ELR (cell line): Measurements from ENCODE around the gene TRAF3IP1.
"Not testable (repeated sequence)": the region's sequence is repeated elsewhere in the genome, so short reads cannot be mapped to it uniquely, and the experiment has no call there.

ENCODE experiments used
- DNase-seq: peaks from one replicate; pipeline ENCODE4 v3.0.0-alpha.2; 2015; ENCODE audit warnings: low read depth

Gene TRAF3IP1, protein sequence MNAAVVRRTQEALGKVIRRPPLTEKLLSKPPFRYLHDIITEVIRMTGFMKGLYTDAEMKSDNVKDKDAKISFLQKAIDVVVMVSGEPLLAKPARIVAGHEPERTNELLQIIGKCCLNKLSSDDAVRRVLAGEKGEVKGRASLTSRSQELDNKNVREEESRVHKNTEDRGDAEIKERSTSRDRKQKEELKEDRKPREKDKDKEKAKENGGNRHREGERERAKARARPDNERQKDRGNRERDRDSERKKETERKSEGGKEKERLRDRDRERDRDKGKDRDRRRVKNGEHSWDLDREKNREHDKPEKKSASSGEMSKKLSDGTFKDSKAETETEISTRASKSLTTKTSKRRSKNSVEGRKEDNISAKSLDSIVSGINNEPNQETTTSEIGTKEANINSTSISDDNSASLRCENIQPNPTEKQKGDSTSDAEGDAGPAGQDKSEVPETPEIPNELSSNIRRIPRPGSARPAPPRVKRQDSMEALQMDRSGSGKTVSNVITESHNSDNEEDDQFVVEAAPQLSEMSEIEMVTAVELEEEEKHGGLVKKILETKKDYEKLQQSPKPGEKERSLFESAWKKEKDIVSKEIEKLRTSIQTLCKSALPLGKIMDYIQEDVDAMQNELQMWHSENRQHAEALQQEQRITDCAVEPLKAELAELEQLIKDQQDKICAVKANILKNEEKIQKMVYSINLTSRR

DNA sequence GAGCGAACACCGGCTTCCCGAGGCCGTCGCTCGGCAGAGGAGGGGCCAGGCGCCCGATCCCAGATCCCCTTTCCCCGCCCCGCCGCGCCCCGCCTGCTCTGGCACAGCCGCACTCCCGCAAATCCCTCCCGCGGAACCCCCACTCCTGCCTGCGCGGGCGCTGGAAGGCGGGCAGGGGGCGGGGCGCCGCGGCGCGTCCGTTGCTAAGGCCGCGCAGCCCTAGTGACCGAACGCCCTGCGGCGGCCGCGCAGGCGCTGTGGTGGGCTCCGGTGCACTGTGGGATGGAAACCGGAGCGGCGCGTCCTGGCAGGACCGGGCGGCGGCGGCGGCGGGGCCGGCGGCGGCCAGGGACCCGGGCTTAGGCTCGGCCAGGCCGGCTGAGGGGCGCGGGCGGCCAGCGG, at the start of gene TRAF3IP1:
TSS of gene TRAF3IP1 (plus strand) at position 273 of the 402 bp plus-strand sequence. CDS start 145 bp downstream, outside the sequence.
- DNase-seq, result peak; percentile 91

DNA sequence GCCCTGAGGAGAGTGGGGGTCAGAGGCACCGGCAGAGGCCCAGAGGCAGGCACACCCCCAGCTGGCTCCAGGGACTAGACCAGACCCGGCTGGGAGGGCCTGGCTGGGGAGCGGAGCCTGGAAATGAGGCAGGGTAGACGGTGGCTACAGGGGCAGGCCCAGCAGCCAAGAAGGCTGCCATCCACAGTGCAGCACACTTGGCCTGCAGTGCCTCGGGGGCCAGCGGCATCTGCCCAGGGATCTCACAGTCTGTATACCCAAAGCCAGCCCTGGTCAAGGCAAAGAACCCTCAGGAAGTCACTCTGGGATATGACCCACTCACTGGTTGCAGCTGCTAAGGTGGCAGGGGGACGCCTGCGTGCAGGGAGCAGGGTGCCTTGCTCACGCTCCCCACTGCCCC, 49.7 kb upstream of the TRAF3IP1 start:
- DNase-seq, result no peak

- no peak for DNase-seq
These were observed 49.2 kb upstream of the TRAF3IP1 start for GRCh38 chr2:238271061-238271554.

DNA sequence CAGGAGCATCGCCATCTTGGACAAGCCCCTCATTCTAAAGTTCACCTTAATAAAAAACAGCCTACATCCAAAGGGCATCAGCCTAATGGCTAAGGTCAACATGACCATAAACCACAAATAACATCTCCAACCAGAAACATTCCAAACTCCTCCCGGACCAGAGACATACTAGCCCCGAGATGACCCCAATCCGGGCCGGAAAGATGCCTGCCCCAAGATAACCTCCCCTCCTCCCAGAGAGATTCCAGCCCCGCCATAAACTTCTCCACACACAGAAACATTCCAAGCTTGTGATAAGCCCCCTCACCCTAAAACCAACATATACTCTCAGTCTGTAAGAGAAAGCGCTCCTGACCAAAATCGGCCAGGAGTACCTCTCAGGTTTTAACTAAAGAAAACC, 48.6 kb upstream of the TRAF3IP1 start:
- not testable (repeated sequence) for DNase-seq

GRCh38 chr2:238272156-238272555, 48.2 kb upstream of the TRAF3IP1 start:
- no peak for DNase-seq

DNA sequence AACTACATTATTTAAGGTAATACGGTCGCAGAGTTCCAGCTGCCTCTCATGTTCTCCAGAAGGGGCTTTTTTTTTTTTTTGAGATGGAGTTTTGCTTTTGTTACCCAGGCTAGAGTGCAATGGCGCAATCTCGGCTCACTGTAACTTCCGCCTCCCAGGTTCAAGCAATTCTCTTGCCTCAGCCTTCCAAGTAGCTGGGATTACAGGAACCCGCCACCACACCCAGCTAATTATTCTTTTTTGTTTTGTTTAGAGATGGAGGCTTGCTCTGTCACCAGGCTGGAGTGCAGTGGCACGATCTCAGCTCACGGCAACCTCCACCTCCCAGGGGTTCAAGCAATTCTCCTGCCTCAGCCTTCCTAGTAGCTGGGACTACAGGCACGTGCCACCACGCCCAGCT, 46.9 kb upstream of the TRAF3IP1 start:
- DNase-seq, result not testable (repeated sequence)

DNA sequence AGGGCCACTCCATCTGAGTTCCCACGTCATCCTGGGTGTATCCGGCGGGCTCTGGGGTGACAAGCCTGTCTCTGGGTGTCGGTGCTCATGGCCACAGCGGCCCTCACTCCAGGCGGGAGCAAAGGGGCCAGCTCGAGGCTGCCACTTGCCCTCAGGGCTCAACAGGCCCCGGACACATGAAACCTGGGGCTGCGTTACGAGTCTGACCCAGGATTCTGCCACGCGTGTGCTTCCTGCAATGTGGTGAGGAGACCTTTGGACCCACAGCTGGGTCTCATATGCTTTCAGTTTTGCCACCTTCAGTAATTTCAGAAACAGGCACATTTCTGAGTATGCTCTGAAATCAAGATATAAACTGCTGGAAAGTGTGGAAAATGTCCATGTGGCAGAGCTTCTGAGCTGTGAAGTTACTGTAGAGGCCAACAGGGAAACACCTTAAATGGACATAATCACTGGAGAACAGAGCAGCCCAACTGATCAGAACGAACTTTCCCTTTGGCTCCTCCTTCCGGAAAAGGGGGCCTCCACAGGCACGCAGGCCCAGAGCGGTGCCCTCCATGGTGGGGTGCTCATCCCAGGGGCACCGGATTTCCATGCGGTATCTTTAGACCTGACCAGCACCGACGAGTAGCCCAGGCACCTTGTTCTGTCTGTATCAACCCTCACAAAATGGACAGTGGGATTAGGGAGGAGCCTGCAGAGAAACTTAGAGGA, 46.0 kb upstream of the TRAF3IP1 start:
- no peak for DNase-seq

DNA sequence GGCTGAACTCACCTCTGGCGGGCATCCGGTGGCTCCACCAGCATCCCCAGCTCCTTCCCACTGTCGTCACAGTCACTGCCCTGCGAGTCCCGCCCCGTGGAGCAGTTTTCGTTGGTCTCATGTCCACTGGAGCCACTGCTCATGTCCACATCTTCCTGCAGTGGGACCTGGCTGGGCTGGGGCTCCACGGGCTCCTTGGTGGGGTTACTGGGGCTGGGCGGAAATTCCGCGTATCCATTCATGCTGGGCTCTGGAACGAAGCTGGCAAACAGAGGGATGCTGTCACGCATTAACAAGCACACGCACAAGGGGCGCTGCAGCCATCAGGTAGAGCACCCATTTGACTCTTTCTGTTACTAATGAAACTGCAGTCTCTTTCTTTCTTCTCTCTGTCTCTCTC, 42.6 kb upstream of the TRAF3IP1 start:
- DNase-seq, result no peak

GRCh38 chr2:238278626-238279323, 41.5 kb upstream of the TRAF3IP1 start:
- DNase-seq, result no peak

GRCh38 chr2:238279324-238279682, 41.0 kb upstream of the TRAF3IP1 start:
- DNase-seq, result no peak

DNA sequence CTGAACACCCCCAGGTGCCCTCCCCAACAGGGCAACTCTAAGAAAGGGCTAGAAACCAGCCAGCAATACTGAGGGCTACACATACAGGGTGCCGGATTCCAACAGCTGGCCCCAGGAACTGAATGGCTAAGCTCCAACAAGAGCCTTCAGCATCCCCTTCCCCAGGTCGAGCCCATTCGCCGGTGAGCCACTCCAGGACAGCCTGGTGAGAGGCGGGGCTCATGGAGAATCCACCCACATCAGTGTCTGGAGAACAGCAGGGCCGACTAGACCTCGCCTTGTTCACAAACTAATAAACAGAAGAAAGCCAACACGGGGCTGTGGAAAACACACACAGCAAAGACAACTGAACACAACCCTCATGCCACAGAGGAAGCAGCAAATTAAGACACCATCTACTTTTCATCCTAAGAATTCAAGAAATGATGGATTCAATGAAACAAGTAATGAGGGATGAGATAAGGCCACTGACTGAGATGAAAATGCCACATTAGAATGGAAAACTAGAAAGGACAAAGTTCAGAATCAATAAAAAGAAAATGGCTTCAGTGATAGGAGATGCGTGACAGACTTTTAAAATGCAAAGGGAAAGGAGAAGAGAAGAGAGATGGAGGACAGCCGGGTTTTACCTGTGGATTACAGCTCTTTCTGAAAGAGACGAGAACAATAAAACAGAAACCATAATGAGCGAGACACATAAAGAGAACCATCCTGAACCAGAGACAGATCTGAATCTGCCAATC, 40.1 kb upstream of the TRAF3IP1 start:
- no peak for DNase-seq

DNA sequence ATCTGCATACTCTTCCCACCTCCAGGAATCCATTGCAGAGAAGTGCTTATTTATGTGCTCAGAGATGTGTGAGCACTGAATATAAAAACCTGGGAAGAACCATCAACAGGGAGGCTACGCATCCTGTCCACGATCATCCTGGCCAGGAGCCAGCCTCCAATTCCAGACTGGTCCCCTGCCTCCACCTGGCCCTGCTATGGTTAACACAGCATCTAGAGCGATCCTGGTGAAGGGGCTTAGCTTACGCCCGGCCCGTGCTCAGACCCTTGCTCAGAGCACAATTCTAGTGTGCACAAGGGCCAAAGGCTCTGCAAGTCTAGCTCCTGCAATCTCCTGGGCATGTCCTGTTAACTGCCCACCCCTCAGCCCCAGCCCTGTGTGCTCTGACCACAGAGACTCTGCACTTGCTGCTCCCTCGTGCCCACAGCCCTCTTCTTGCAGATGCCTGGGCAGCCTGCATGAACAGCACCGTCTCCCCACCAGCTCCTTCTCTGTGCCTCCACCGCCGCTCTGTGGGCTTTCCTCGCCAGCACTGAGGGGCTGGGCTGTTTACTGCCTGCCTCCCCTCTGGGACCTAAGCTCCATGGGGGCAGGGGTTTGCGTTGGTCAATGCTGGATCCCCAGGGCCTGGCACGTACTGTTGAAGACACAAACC, 38.4 kb upstream of the TRAF3IP1 start:
- no peak for DNase-seq

GRCh38 chr2:238282861-238283738, 37.2 kb upstream of the TRAF3IP1 start:
- DNase-seq, result no peak

DNA sequence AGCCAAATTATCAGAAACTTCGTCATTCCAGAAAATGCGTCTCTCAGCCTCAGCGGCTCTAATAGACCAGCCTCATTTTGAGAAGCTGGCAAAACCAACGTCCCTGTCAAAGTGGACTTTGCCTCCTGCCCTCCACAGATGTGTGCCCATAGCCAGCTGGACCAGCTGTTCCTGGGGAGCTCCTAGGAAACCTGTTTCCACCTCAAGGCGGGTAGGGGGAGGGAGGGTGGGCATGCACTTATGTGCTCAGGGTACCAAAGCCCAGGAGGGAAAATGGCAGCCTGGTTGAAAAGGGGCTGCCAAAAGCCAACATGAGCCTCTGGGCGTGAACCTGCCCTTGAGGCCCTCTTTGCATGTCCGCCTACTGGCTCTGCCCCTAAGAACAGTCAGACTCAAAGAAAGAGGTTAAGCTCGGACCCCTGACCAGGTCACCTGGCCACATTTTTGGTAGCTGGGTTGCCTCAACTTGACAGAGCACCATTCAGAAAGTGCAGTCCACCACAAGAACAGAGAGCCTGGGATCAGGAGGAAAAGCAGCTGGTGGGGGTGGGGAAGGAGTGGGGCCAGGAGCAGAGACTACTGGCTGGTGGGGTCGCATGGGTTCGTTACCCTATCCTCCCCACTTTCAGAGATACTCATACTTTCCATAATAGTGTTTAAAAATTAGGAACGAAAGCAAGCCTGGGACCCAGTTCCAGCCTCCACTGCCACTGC, 35.4 kb upstream of the TRAF3IP1 start:
- DNase-seq, result no peak

- peak; percentile 87 for DNase-seq
These were observed 34.6 kb upstream of the TRAF3IP1 start for GRCh38 chr2:238285653-238286082.

DNA sequence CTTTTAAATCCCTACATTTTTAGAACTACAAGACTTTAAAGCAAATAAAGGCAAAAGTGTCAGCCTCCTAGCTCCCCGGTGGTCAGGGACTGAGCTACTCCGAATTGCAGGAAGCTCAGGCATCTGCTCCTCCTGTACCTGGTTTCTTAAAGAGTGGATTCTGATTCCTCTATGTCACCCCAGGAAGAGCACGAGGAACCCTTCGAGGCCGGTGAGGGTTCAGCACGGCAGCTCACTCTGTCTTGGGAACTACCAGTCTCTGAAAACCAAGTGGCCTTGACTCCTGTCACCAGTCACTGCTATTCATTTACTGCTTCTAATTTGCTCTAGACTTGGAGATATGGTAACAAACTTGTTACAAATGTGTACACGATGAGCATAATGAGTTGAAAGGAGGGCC, 34.2 kb upstream of the TRAF3IP1 start:
- no peak for DNase-seq

- DNase-seq, result peak; percentile 62
These were observed 33.8 kb upstream of the TRAF3IP1 start for GRCh38 chr2:238286551-238286950.

GRCh38 chr2:238286987-238287736, 33.2 kb upstream of the TRAF3IP1 start:
- no peak for DNase-seq
